ENCODE results near the gene PPP6R3.
"Not testable (repeated sequence)": the region's sequence is repeated elsewhere in the genome, so short reads cannot be mapped to it uniquely, and the experiment has no call there.

DNA sequence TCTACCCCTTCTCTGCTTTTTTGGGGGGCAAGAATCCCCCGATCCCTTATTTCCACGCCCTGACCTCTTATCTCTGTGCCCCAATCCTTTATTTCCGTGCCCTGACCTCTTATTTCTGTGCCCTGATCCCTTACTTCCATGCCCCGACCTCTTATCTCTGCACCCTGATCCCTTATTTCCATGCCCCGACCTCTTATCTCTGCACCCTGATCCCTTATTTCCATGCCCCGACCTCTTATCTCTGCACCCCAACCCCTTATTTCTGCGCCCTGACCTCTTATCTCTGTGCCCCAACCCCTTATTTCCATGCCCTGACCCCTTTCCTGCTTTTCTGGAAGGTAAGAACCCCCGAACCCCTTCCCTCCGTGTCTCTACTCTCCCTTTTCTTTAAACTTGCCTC is 163.2 kb downstream of the PPP6R3 start:
- not testable (repeated sequence) for TF ChIP-seq CTCF (IDR thresholded peaks at IDR 0.05; ENCODE audit: poor library complexity); EZH2 (IDR thresholded peaks at IDR 0.05; ENCODE audit: borderline replicate concordance)
